ENCODE measurements around the gene MAST2. TPM values are rescaled to one million over a fixed set of nuclear protein-coding genes. Genes with fewer than 3 reads are reported as not detected.

Gene MAST2
- total RNA-seq, 1 experiment from 2014 or later = 41.9 TPM

GRCh38 chr1:45913731-45914501 is 110.5 kb downstream of the MAST2 start:
- POLR2A ChIA-PET = no interaction called here
- H4K20me1 ChIP-seq (ENCODE audit: insufficient read depth) = no peaks in the 10 kb centered on the region
- H3K27ac ChIP-seq (ENCODE audit: low read depth, low read length) = no peak overlapping the region
- no peak overlapping the region for H2AFZ ChIP-seq (ENCODE audit: low read depth, low read length, poor library complexity, severe bottlenecking)
- H3K36me3 ChIP-seq (ENCODE audit: control insufficient read depth in 1 of 2, insufficient read depth in 2 of 2, low read length in 2 of 2) = no peaks in the 10 kb centered on the region
- RAD21 ChIA-PET (ENCODE audit: low non-redundant PET in 1 of 2, low total read pairs in 2 of 2, uncharacterized antibody in 2 of 2, unreplicated experiment in 2 of 2) = no interaction called here
- no TSS peak for BruUV-seq (replicated peaks)
- H3K4me2 ChIP-seq (ENCODE audit: low read length) = no peak overlapping the region
- TF ChIP-seq RAD21 (IDR thresholded peaks at IDR 0.05; ENCODE audit: low read depth) = no peak
- TF ChIP-seq CTCF (IDR thresholded peaks at IDR 0.05 in 2 of 3, conservative IDR thresholded peaks at IDR 0.05 in 1 of 3; ENCODE audit: borderline replicate concordance in 1 of 3, insufficient read depth in 1 of 3, low read depth in 2 of 3, low read length in 2 of 3) = no peak
- no peak for TF ChIP-seq JUND (IDR thresholded peaks at IDR 0.05)
- TF ChIP-seq ZBTB33 (IDR thresholded peaks at IDR 0.05; ENCODE audit: extremely low read depth, insufficient replicate concordance, low read length) = no peak
- TF ChIP-seq ZFX (IDR thresholded peaks at IDR 0.05) = no peak
- TF ChIP-seq SRF (IDR thresholded peaks at IDR 0.05; ENCODE audit: low read depth) = no peak
- TF ChIP-seq MAX (IDR thresholded peaks at IDR 0.05) = no peak
- no peak for TF ChIP-seq FOSL1 (IDR thresholded peaks at IDR 0.05; ENCODE audit: low read depth)
- TF ChIP-seq ZNF274 (IDR thresholded peaks at IDR 0.05; ENCODE audit: low read depth, low read length) = no peak
- TF ChIP-seq TCF7L2 (IDR thresholded peaks at IDR 0.05; ENCODE audit: borderline replicate concordance, extremely low read depth, insufficient read depth, insufficient read length) = no peak
- TF ChIP-seq EZH2 (IDR thresholded peaks at IDR 0.05) = no peak
- no peak for TF ChIP-seq ATF3 (IDR thresholded peaks at IDR 0.05)
- TF ChIP-seq POLR2A (IDR thresholded peaks at IDR 0.05; ENCODE audit: borderline replicate concordance, extremely low read depth, insufficient read depth, insufficient read length) = no peak
- TF ChIP-seq REST (IDR thresholded peaks at IDR 0.05; ENCODE audit: low read depth) = no peak
- TF ChIP-seq EZH2phosphoT487 (IDR thresholded peaks at IDR 0.05; ENCODE audit: borderline replicate concordance) = no peak
- no peak overlapping the region for H3K9ac ChIP-seq (ENCODE audit: low read length)
- DNase-seq (ENCODE audit: low read depth, low spot score) (no peak), ATAC-seq (no peak)
- H3K4me1 ChIP-seq (ENCODE audit: control insufficient read depth in 1 of 2, insufficient read depth in 2 of 2, low read length in 2 of 2) = peaks cover 0 to 3% of the 10 kb centered on the region in 2 experiments; a peak in 1 of 4 replicates
- H3K27me3 ChIP-seq (ENCODE audit: insufficient read depth, low read length) = no peaks in the 10 kb centered on the region
- H3K4me3 ChIP-seq (replicated peaks in 1 of 2; ENCODE audit: low read depth in 1 of 2, low read length in 2 of 2) = no peak overlapping the region
- CTCF ChIA-PET = no interaction called here
- H3K79me2 ChIP-seq (ENCODE audit: insufficient read depth, low read length) = 0 out of 2 replicates have a peak, but pooled peaks cover 3% of the 10 kb centered on the region
- H3K9me3 ChIP-seq (ENCODE audit: control insufficient read depth in 1 of 2, insufficient read depth in 1 of 2, low read depth in 1 of 2, low read length in 2 of 2) = no peaks in the 10 kb centered on the region
- no peaks in the 10 kb centered on the region for H3K9me2 ChIP-seq (ENCODE audit: insufficient read depth)
- intact Hi-C loops (cut with micrococcal nuclease) = no loop called here
